ENCODE results near the gene KIAA1958.
A peak's percentile ranks its signal among the peaks of the same experiment; 100 is the strongest.

The KIAA1958 gene

DNA sequence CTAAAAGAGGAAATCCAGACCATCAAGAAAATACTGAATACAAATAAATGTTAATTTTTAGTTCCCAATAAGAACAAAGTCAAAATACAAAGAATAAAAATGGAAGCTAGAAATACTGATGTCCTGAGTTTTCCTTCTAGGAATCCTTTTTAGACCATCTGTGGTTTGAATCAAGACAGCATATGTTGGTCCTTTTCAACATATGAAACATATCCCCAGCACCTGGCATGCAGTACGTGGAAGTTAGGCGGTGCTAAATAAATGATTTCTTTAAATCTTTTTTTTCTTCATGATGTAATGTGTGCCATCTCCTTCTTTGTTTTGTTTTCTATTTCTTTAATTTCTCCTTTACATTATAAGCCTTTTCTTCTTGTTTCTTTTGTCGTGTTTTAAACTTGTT, 34.0 kb downstream of the KIAA1958 start:
- POLR2A ChIA-PET, result no interaction called here
- CTCF ChIA-PET, result interaction anchor here (0.6 kb wide), 1 partner anchor 596 kb away, joined by 3 read pairs; no protein-coding TSS in a partner anchor
- TF ChIP-seq ARNT (IDR thresholded peaks at IDR 0.05) (no peak), BHLHE40 (IDR thresholded peaks at IDR 0.05; ENCODE audit: borderline replicate concordance) (no peak), SUZ12 (IDR thresholded peaks at IDR 0.05) (no peak), ZNF384 (IDR thresholded peaks at IDR 0.05) (no peak), HDGF (IDR thresholded peaks at IDR 0.05; ENCODE audit: borderline replicate concordance) (no peak), NFRKB (IDR thresholded peaks at IDR 0.05) (no peak), FOXA1 (IDR thresholded peaks at IDR 0.05) (no peak), FOXM1 (IDR thresholded peaks at IDR 0.05; ENCODE audit: borderline replicate concordance) (no peak), TARDBP (IDR thresholded peaks at IDR 0.05) (no peak), L3MBTL2 (conservative IDR thresholded peaks at IDR 0.05) (no peak), FOXK2 (IDR thresholded peaks at IDR 0.05) (no peak)
- no peak for DNase-seq (ENCODE audit: extremely low spot score)

DNA sequence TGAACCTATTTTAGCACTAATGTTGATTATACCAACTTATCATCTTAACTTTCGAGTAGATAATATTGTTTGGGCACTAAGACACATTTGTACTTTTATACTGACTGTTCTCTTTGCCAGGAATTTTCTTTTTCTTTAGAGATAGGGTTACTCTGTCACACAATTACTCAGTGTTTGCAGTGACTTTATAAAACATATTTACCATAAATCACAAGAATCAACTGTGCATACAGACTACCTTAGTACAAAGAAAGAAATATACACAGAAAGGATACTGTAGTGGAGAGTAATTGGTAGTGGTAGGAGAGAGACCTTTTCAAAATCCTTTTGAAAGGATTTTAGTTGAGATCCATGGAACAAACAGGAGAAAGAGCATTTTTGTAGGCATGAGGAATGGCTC, 40.3 kb downstream of the KIAA1958 start:
- ChIA-PET POLR2A (no interaction called here), CTCF (interaction anchor here (1.0 kb wide), 1 partner anchor 8 kb away, joined by 3 read pairs; no protein-coding TSS in a partner anchor)

DNA sequence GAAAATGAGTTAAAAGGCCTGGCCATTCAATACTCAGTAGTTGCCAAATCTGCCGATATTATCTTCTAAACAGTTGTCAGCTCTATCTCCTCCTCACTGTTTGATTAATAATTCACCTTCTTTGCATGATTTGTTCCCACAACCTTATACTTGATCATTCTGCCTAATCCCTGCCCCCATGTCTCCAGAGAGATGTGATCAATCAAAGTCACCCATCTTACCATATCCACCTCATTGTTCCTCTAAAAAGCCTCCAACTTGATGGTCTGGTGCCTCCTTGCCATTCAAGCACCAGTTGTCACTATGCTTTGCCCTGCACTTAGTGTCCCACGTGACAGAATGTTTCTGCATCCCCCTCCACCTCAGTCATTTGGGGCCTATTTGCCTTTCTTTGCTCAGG, 41.3 kb downstream of the KIAA1958 start:
- ChIA-PET POLR2A (no interaction called here), CTCF (interaction anchor here (1.0 kb wide), 1 partner anchor 9 kb away, joined by 3 read pairs; no protein-coding TSS in a partner anchor)
- no peak for DNase-seq (ENCODE audit: extremely low spot score)
- TF ChIP-seq, protein P1, sequence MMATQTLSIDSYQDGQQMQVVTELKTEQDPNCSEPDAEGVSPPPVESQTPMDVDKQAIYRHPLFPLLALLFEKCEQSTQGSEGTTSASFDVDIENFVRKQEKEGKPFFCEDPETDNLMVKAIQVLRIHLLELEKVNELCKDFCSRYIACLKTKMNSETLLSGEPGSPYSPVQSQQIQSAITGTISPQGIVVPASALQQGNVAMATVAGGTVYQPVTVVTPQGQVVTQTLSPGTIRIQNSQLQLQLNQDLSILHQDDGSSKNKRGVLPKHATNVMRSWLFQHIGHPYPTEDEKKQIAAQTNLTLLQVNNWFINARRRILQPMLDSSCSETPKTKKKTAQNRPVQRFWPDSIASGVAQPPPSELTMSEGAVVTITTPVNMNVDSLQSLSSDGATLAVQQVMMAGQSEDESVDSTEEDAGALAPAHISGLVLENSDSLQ (IDR thresholded peaks at IDR 0.05), result peak; percentile 27; the same call in 1 of the 2 replicates
- no peak for TF ChIP-seq ZNF384 (IDR thresholded peaks at IDR 0.05)
- TF ChIP-seq FOXM1 (IDR thresholded peaks at IDR 0.05; ENCODE audit: borderline replicate concordance), result no peak

More for the DNA sequence above, 40.3 kb downstream of the KIAA1958 start:
- no peak for TF ChIP-seq TARDBP (IDR thresholded peaks at IDR 0.05)
- TF ChIP-seq CTBP1 (IDR thresholded peaks at IDR 0.05; ENCODE audit: borderline replicate concordance), result no peak
- TF ChIP-seq FOXK2 (IDR thresholded peaks at IDR 0.05), result no peak
- TF ChIP-seq ZNF384 (IDR thresholded peaks at IDR 0.05), result no peak
- TF ChIP-seq ARNT (IDR thresholded peaks at IDR 0.05), result no peak
- TF ChIP-seq NFRKB (IDR thresholded peaks at IDR 0.05), result no peak
- TF ChIP-seq SUZ12 (IDR thresholded peaks at IDR 0.05), result no peak
- TF ChIP-seq FOXM1 (IDR thresholded peaks at IDR 0.05; ENCODE audit: borderline replicate concordance), result no peak
- TF ChIP-seq, protein P1 (IDR thresholded peaks at IDR 0.05), result no peak
- TF ChIP-seq L3MBTL2 (conservative IDR thresholded peaks at IDR 0.05), result no peak
- no peak for TF ChIP-seq FOXA1 (IDR thresholded peaks at IDR 0.05)
- no peak for TF ChIP-seq SP1 (IDR thresholded peaks at IDR 0.05)
- no peak for TF ChIP-seq ELF4 (IDR thresholded peaks at IDR 0.05)
- no peak for TF ChIP-seq HDGF (IDR thresholded peaks at IDR 0.05; ENCODE audit: borderline replicate concordance)
- TF ChIP-seq LEF1 (IDR thresholded peaks at IDR 0.05; ENCODE audit: borderline replicate concordance), result no peak
- TF ChIP-seq BHLHE40 (IDR thresholded peaks at IDR 0.05; ENCODE audit: borderline replicate concordance), result no peak
- DNase-seq (ENCODE audit: extremely low spot score), result no peak

DNA sequence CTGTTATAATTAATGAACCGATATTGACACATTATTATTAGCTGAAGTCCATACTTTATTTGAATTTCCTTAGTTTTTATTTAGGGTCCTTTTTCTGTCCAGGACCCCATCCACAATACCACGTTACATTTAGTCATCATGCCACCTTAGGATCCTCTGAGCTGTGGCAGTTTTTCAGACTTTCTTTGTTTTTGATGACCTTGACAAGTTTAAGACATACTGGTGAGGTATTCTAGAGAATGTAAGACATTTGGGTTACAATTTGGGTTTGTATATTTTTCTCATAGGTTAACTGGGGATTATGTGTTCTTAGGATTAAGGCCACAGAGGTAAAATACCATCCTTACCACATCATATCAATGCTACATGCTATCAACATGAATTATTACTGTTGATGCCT, 42.7 kb downstream of the KIAA1958 start:
- no peak for DNase-seq (ENCODE audit: extremely low spot score)
- TF ChIP-seq, protein P1 (IDR thresholded peaks at IDR 0.05), result no peak
- no peak for TF ChIP-seq HDGF (IDR thresholded peaks at IDR 0.05; ENCODE audit: borderline replicate concordance)
- TF ChIP-seq BHLHE40 (IDR thresholded peaks at IDR 0.05; ENCODE audit: borderline replicate concordance), result no peak
- TF ChIP-seq CTBP1 (IDR thresholded peaks at IDR 0.05; ENCODE audit: borderline replicate concordance), result no peak
- TF ChIP-seq L3MBTL2 (conservative IDR thresholded peaks at IDR 0.05), result no peak
- TF ChIP-seq FOXK2 (IDR thresholded peaks at IDR 0.05), result no peak
- TF ChIP-seq ZNF384 (IDR thresholded peaks at IDR 0.05), result no peak
- TF ChIP-seq SP1 (IDR thresholded peaks at IDR 0.05), result no peak
- TF ChIP-seq SUZ12 (IDR thresholded peaks at IDR 0.05), result no peak
- TF ChIP-seq LEF1 (IDR thresholded peaks at IDR 0.05; ENCODE audit: borderline replicate concordance), result no peak
- TF ChIP-seq NFRKB (IDR thresholded peaks at IDR 0.05), result no peak
- POLR2A ChIA-PET, result no interaction called here
- CTCF ChIA-PET, result no interaction called here

DNA sequence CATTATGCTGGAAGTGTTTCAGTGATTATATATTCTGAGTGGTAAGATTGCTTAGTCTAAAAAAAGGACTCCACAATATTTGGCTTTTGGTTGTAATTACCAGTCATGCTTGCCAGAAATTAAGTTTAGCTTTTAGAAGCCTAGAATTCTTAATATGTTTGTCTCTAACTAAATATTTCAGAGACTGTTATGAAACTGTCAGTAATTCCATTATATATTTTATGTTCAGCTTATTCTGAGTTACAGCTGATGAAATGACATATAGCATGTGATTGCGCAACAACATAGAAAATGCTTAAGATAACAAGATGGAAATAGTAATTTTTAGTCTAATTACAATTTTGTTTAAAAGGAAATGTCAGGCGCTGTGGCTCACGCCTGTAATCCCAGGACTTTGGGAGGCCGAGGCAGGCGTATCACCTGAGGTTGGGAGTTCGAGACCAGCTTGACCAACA, 44.2 kb downstream of the KIAA1958 start:
- no peak for TF ChIP-seq NFRKB (IDR thresholded peaks at IDR 0.05)
- no peak for TF ChIP-seq FOXA1 (IDR thresholded peaks at IDR 0.05)
- no peak for TF ChIP-seq SUZ12 (IDR thresholded peaks at IDR 0.05)
- TF ChIP-seq LEF1 (IDR thresholded peaks at IDR 0.05; ENCODE audit: borderline replicate concordance), result no peak
- TF ChIP-seq SP1 (IDR thresholded peaks at IDR 0.05), result no peak
- TF ChIP-seq BHLHE40 (IDR thresholded peaks at IDR 0.05; ENCODE audit: borderline replicate concordance), result no peak
- TF ChIP-seq FOXM1 (IDR thresholded peaks at IDR 0.05; ENCODE audit: borderline replicate concordance), result no peak
- no peak for TF ChIP-seq FOXK2 (IDR thresholded peaks at IDR 0.05)
- TF ChIP-seq, protein P1 (IDR thresholded peaks at IDR 0.05), result no peak
- TF ChIP-seq TARDBP (IDR thresholded peaks at IDR 0.05), result no peak
- no peak for TF ChIP-seq ARNT (IDR thresholded peaks at IDR 0.05)
- TF ChIP-seq HDGF (IDR thresholded peaks at IDR 0.05; ENCODE audit: borderline replicate concordance), result no peak
- TF ChIP-seq CTBP1 (IDR thresholded peaks at IDR 0.05; ENCODE audit: borderline replicate concordance), result no peak
- no peak for TF ChIP-seq ELF4 (IDR thresholded peaks at IDR 0.05)
- TF ChIP-seq ZNF384 (IDR thresholded peaks at IDR 0.05), result no peak
- no peak for TF ChIP-seq L3MBTL2 (conservative IDR thresholded peaks at IDR 0.05)
- DNase-seq (ENCODE audit: extremely low spot score), result no peak
- POLR2A ChIA-PET, result no interaction called here
- CTCF ChIA-PET, result no interaction called here
